Measurements from ENCODE around the gene SLPI.

- TF ChIP-seq POLR2AphosphoS5 (IDR thresholded peaks at IDR 0.05; ENCODE audit: low read depth, low read length) (no peak), RAD21 (IDR thresholded peaks at IDR 0.05; ENCODE audit: low read depth) (no peak), TCF7L2 (IDR thresholded peaks at IDR 0.05; ENCODE audit: borderline replicate concordance, extremely low read depth, insufficient read depth, insufficient read length) (no peak), MAX (IDR thresholded peaks at IDR 0.05) (no peak), POLR2A (IDR thresholded peaks at IDR 0.05; ENCODE audit: borderline replicate concordance, extremely low read depth, insufficient read depth, insufficient read length) (no peak)
- TF ChIP-seq, protein P1, sequence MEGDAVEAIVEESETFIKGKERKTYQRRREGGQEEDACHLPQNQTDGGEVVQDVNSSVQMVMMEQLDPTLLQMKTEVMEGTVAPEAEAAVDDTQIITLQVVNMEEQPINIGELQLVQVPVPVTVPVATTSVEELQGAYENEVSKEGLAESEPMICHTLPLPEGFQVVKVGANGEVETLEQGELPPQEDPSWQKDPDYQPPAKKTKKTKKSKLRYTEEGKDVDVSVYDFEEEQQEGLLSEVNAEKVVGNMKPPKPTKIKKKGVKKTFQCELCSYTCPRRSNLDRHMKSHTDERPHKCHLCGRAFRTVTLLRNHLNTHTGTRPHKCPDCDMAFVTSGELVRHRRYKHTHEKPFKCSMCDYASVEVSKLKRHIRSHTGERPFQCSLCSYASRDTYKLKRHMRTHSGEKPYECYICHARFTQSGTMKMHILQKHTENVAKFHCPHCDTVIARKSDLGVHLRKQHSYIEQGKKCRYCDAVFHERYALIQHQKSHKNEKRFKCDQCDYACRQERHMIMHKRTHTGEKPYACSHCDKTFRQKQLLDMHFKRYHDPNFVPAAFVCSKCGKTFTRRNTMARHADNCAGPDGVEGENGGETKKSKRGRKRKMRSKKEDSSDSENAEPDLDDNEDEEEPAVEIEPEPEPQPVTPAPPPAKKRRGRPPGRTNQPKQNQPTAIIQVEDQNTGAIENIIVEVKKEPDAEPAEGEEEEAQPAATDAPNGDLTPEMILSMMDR (IDR thresholded peaks at IDR 0.05 in 2 of 3, conservative IDR thresholded peaks at IDR 0.05 in 1 of 3; ENCODE audit: borderline replicate concordance in 1 of 3, insufficient read depth in 1 of 3, low read depth in 2 of 3, low read length in 2 of 3) = no peak
- TF ChIP-seq, protein P2, sequence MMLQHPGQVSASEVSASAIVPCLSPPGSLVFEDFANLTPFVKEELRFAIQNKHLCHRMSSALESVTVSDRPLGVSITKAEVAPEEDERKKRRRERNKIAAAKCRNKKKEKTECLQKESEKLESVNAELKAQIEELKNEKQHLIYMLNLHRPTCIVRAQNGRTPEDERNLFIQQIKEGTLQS (IDR thresholded peaks at IDR 0.05) = no peak
These were observed 31.2 kb downstream of the SLPI start for GRCh38 chr20:45223136-45223535.

Measured in HCT116 (cell line).